ENCODE data around the gene SRP54. TPM values are rescaled to one million over a fixed set of nuclear protein-coding genes. Genes with fewer than 3 reads are reported as not detected.

The SRP54 gene
- total RNA-seq, 1 donor from 2014 or later: 43.1 TPM

GRCh38 chr14:35068238-35069012 lies 85.6 kb downstream of the SRP54 start:
- DNase-seq (ENCODE audit: low read depth, low spot score): no peak
- Mint-ChIP-seq H3K36me3 (ENCODE audit: low read depth) (peaks cover 23% of the 10 kb centered on the region), H3K27me3 (ENCODE audit: low read depth) (no peaks in the 10 kb centered on the region), H3K27ac (ENCODE audit: unreplicated experiment) (no peak overlapping the region), H3K9me3 (no peaks in the 10 kb centered on the region), H3K4me1 (no peaks in the 10 kb centered on the region), H3K4me3 (no peak overlapping the region)
- TF ChIP-seq CTCF (conservative IDR thresholded peaks at IDR 0.05): no peak

GRCh38 chr14:35072226-35072625 lies 89.4 kb downstream of the SRP54 start:
- H3K4me3 Mint-ChIP-seq: no peak overlapping the region
- no peak overlapping the region for H3K27ac Mint-ChIP-seq (ENCODE audit: unreplicated experiment)
- H3K36me3 Mint-ChIP-seq (ENCODE audit: low read depth): peaks cover 28% of the 10 kb centered on the region
- H3K9me3 Mint-ChIP-seq: no peaks in the 10 kb centered on the region
- TF ChIP-seq CTCF (conservative IDR thresholded peaks at IDR 0.05): no peak
- no peaks in the 10 kb centered on the region for H3K27me3 Mint-ChIP-seq (ENCODE audit: low read depth)
- no peak for DNase-seq (ENCODE audit: low read depth, low spot score)
- H3K4me1 Mint-ChIP-seq: no peaks in the 10 kb centered on the region

- no peak for DNase-seq (ENCODE audit: low read depth, low spot score)
- peaks cover 19% of the 10 kb centered on the region for H3K36me3 Mint-ChIP-seq (ENCODE audit: low read depth)
- H3K4me1 Mint-ChIP-seq: no peaks in the 10 kb centered on the region
- H3K4me3 Mint-ChIP-seq: no peak overlapping the region
- no peak for TF ChIP-seq CTCF (conservative IDR thresholded peaks at IDR 0.05)
- no peak overlapping the region for H3K27ac Mint-ChIP-seq (ENCODE audit: unreplicated experiment)
- no peaks in the 10 kb centered on the region for H3K9me3 Mint-ChIP-seq
- no peaks in the 10 kb centered on the region for H3K27me3 Mint-ChIP-seq (ENCODE audit: low read depth)
These were observed 90.7 kb downstream of the SRP54 start for GRCh38 chr14:35073486-35073885.

DNA sequence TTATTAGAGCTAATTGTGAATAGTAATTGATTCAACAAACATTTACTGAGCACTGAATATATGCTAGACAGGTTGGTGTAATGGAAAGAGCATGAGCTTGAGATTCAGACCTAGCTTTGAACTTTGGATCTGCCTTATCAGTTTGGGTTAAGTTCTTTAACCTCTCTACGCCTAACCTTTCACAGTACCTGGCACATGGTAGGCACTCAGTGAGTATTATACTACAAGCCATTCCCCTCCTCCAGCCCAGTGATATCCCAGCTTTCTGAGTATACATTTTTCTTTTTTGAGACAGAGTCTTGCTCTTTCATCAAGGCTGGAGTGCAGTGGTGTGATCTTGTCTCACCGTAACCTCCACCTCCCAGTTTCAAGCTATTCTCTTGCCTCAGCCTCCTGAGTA lies 95.3 kb downstream of the SRP54 start:
- Mint-ChIP-seq H3K36me3 (ENCODE audit: low read depth) (peaks cover 7% of the 10 kb centered on the region), H3K9me3 (no peaks in the 10 kb centered on the region), H3K27me3 (ENCODE audit: low read depth) (no peaks in the 10 kb centered on the region), H3K4me1 (no peaks in the 10 kb centered on the region), H3K27ac (ENCODE audit: unreplicated experiment) (no peak overlapping the region), H3K4me3 (no peak overlapping the region)
- TF ChIP-seq CTCF (conservative IDR thresholded peaks at IDR 0.05): no peak
- no peak for DNase-seq (ENCODE audit: low read depth, low spot score)

Other genes starting within 250 kb of the SRP54 start
- gene BAZ1A, start 107.6 kb upstream of the SRP54 start, total RNA-seq: 50.2 and 56.3 TPM in 2 replicates
- gene FAM177A1, start 63.3 kb downstream of the SRP54 start, total RNA-seq: 27.4 and 28.0 TPM in 2 replicates
- gene PPP2R3C, start 139.0 kb downstream of the SRP54 start, total RNA-seq: 55.4 TPM in 2 replicates
- 43.1 and 46.6 TPM in 2 replicates for gene PRORP, start 139.6 kb downstream of the SRP54 start, total RNA-seq

Measured in neural crest cell (in vitro differentiated cells).